HepG2 (cell line): ENCODE results near the gene ABHD4. TPM values are rescaled to one million over a fixed set of nuclear protein-coding genes. Genes with fewer than 3 reads are reported as not detected.

Source experiments
- ATAC-seq: fragments of 200-7000 bp; cut with Tn5 transposase; 3 replicates; pipeline ENCODE4 v1.9.1; 2020; ENCODE audit warnings: mild to moderate bottlenecking, moderate library complexity
- BruUV-seq: library from RNA; stranded (reverse); fragments of 400-500 nt; replicated peaks from 2 replicates; lab custom pipeline; 2021; lab: Mats Ljungman, UMichigan
- CTCF ChIA-PET: fragments of 300-600 bp; formaldehyde crosslinking; extraction: SDS; loops from one replicate; lab custom pipeline; 2021; ENCODE audit warnings: low total read pairs, inconsistent platforms, low intra/inter-chr PET ratio; lab: Yijun Ruan, JAX
- POLR2A ChIA-PET: fragments of 350-600 bp; sonication (Branson Sonifier 250); formaldehyde crosslinking; loops from one replicate; lab custom pipeline; 2020; ENCODE audit warnings: antibody characterized with exemption, inconsistent platforms; lab: Yijun Ruan, JAX
- DNase-seq: peaks from one replicate; pipeline ENCODE4 v3.0.0-alpha.2; 2015; ENCODE audit warnings: low spot score
- FAIRE-seq: peaks from 3 replicates; lab custom pipeline; 2011; peaks lifted over from hg19 to GRCh38; lab: Jason Lieb, UNC
- H2AFZ ChIP-seq: one replicate; pipeline ENCODE4 v1.6.1; 2011; ENCODE audit warnings: low read length, inconsistent platforms
- H3K27ac ChIP-seq: fragments of 300-600 bp; 3 replicates; pipeline ENCODE4 v1.8.0; 2011; ENCODE audit warnings: mixed run types, mild to moderate bottlenecking, mixed read lengths, low read length, inconsistent platforms; ENCODE audit not compliant: insufficient read depth; ENCODE audit errors: extremely low read length
- H3K27me3 ChIP-seq, 2 experiments: fragments of 200-600 bp in 1 of 2; 2 replicates in 1 of 2; 3 replicates in 1 of 2; pipeline versions ENCODE4 v1.6.0 to v1.8.0; 2011; ENCODE audit warnings: low read length in 2 of 2, mild to moderate bottlenecking in 2 of 2, moderate library complexity in 2 of 2, inconsistent platforms in 1 of 2; ENCODE audit not compliant: insufficient read depth in 2 of 2, control insufficient read depth in 1 of 2
- H3K36me3 ChIP-seq, 2 experiments: fragments of 200-600 bp in 1 of 2; replicated peaks in 1 of 2; 2 replicates in 1 of 2; 3 replicates in 1 of 2; pipeline versions ENCODE4 v1.5.1 to v1.8.0; 2011; ENCODE audit warnings: low read length in 2 of 2, inconsistent platforms in 1 of 2; ENCODE audit not compliant: insufficient read depth in 2 of 2, control insufficient read depth in 1 of 2
- H3K4me1 ChIP-seq: 2 replicates; pipeline ENCODE4 v1.5.1; 2012; ENCODE audit warnings: low read length, inconsistent platforms; ENCODE audit not compliant: insufficient read depth
- H3K4me2 ChIP-seq: 2 replicates; pipeline ENCODE4 v1.6.0; 2011; ENCODE audit warnings: low read depth, low read length, inconsistent platforms
- H3K4me3 ChIP-seq, 3 experiments: fragments of 200-600 bp in 1 of 3; sonication (generic), shearing (Covaris generic) in 1 of 3; replicated peaks in 1 of 3; 2 replicates each; pipeline ENCODE4 v1.5.1; 2011 to 2016; ENCODE audit warnings: low read length in 3 of 3, inconsistent platforms in 2 of 3, low read depth in 2 of 3, mild to moderate bottlenecking in 2 of 3, control low read depth in 1 of 3, mixed read lengths in 1 of 3; ENCODE audit not compliant: insufficient read depth in 1 of 3
- H3K79me2 ChIP-seq: one replicate; pipeline ENCODE4 v1.6.1; 2011; ENCODE audit warnings: low read length, inconsistent platforms; ENCODE audit not compliant: insufficient read depth
- H3K9ac ChIP-seq: 2 replicates; pipeline ENCODE4 v1.6.0; 2011; ENCODE audit warnings: mild to moderate bottlenecking, low read depth, low read length, inconsistent platforms; ENCODE audit not compliant: insufficient read depth
- H3K9me3 ChIP-seq: 2 replicates; pipeline ENCODE4 v1.5.1; 2012; ENCODE audit warnings: mild to moderate bottlenecking, low read length
- H4K20me1 ChIP-seq: 2 replicates; pipeline ENCODE4 v1.6.0; 2011; ENCODE audit warnings: inconsistent platforms, mild to moderate bottlenecking, low read length, moderate library complexity; ENCODE audit not compliant: insufficient read depth
- CENPT ChIP-seq: sonication (generic); formaldehyde crosslinking; IDR thresholded peaks from 2 replicates; pipeline ENCODE4 v1.8.0; 2022; ENCODE audit warnings: low read depth, mild to moderate bottlenecking, moderate library complexity, missing genetic modification reagents
- DPF2 ChIP-seq: sonication (generic); formaldehyde crosslinking; IDR thresholded peaks from 2 replicates; pipeline ENCODE4 v1.4.0; 2020; ENCODE audit warnings: mild to moderate bottlenecking, low read depth, missing genetic modification reagents, borderline replicate concordance
- NR2C2 ChIP-seq: sonication (generic); formaldehyde crosslinking; IDR thresholded peaks from 2 replicates; pipeline ENCODE4 v1.4.0; 2020; ENCODE audit warnings: missing genetic modification reagents, mild to moderate bottlenecking, moderate library complexity, borderline replicate concordance
- ZFP36L2 ChIP-seq: sonication (generic); formaldehyde crosslinking; IDR thresholded peaks from 2 replicates; pipeline ENCODE4 v1.4.0; 2020; ENCODE audit warnings: missing genetic modification reagents
- ZNF160 ChIP-seq: sonication (generic); formaldehyde crosslinking; IDR thresholded peaks from 2 replicates; pipeline ENCODE4 v1.8.0; 2022; ENCODE audit warnings: mild to moderate bottlenecking, inconsistent platforms, missing genetic modification reagents
- ZNF326 ChIP-seq: sonication (generic); formaldehyde crosslinking; IDR thresholded peaks from 2 replicates; pipeline ENCODE4 v1.4.0; 2020; ENCODE audit warnings: missing genetic modification reagents, borderline replicate concordance
- WGBS: methylation state at CpG from one replicate; pipeline ENCODE4 v1.1.6; 2017; ENCODE audit warnings: low lambda C conversion rate; 5-methylcytosine and 5-hydroxymethylcytosine counted together
- in situ Hi-C: cut with HindIII; loops from 2 replicates; pipeline ENCODE4 v1.10.0; 2017; ENCODE audit warnings: low pct_unique_long_range_greater_than_20kb; ENCODE audit not compliant: extremely low pct_ligation_motif_present
- intact Hi-C: fragments of 100-400 bp; cut with micrococcal nuclease; formaldehyde crosslinking; loops from one replicate; pipeline ENCODE4 v1.10.0; 2022; ENCODE audit not compliant: unreplicated experiment
- polyA plus RNA-seq, 8 experiments: library from polyadenylated mRNA; depleted of rRNA in 3 of 8; stranded (reverse) in 7 of 8; unstranded in 1 of 8; fragments of >200 nt; fragmentation: Illumina TruSeq in 4 of 8; extraction: Trizol in 4 of 8; gene quantifications; 2 replicates each; pipeline versions ENCODE4 v1.2.1 to v1.2.3, GENCODE V29; 2011 to 2016; ENCODE audit warnings: low read depth in 4 of 8, missing spikeins in 1 of 8, mixed read lengths in 1 of 8; ENCODE audit not compliant: insufficient read depth in 1 of 8
- total RNA-seq, 5 experiments: library from RNA; depleted of rRNA; stranded (reverse); fragments of >200 nt; fragmentation: Illumina TruSeq; extraction: Trizol; gene quantifications; 2 replicates each; pipeline ENCODE4 v1.2.3, GENCODE V29; 2016; ENCODE audit warnings: low read depth in 1 of 5
- TF ChIP-seq, protein P1 (sequence below): sonication (generic); formaldehyde crosslinking; IDR thresholded peaks from 2 replicates; pipeline ENCODE4 v1.5.0; 2020; ENCODE audit warnings: missing genetic modification reagents

The ABHD4 gene
- total and polyA plus RNA-seq, 2 of the 13 experiments (the other 11 are each of a cell fraction or from before 2014, with no cell fraction given) = 16.1 to 47.5 TPM

DNA sequence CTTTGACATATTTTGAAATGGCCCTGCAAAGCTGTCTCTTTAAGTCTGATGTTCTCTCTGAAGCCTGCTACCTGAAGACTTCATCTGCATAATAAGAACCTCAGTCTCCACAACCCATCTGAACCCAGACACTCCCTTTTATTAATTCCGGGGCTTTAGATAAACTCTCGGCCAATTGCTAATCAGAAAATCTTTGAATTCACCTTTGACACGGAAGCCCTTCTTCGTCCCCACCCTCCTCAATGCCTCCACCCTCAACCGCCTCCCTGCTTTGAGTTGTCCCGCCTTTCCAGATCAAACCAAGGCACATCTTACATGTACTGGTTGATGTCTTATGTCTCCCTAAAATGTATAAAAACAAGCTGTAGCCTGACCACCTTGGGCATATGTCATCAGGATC is 28.5 kb downstream of the ABHD4 start:
- Histone ChIP-seq H3K36me3 (no peaks in the 10 kb centered on the region), H3K9ac (no peak overlapping the region), H4K20me1 (no peaks in the 10 kb centered on the region), H3K9me3 (no peaks in the 10 kb centered on the region), H3K4me2 (no peak overlapping the region), H3K79me2 (no peaks in the 10 kb centered on the region), H3K27me3 (peaks cover 0 to 8% of the 10 kb centered on the region in 2 experiments; a peak in 1 of 5 replicates)
- DNase-seq (no peak), ATAC-seq (no peak)
- intact Hi-C loops = no loop called here
- ChIA-PET CTCF (no interaction called here), POLR2A (no interaction called here)
- no TSS peak for BruUV-seq
- TF ChIP-seq ZNF160 (CRISPR knock-in tag) = no peak
- TF ChIP-seq, protein P1, sequence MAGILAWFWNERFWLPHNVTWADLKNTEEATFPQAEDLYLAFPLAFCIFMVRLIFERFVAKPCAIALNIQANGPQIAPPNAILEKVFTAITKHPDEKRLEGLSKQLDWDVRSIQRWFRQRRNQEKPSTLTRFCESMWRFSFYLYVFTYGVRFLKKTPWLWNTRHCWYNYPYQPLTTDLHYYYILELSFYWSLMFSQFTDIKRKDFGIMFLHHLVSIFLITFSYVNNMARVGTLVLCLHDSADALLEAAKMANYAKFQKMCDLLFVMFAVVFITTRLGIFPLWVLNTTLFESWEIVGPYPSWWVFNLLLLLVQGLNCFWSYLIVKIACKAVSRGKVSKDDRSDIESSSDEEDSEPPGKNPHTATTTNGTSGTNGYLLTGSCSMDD (CRISPR knock-in tag) = no peak
- no peak for TF ChIP-seq CENPT (CRISPR knock-in tag)
- TF ChIP-seq NR2C2 (CRISPR knock-in tag) = 0 out of 2 replicates have a peak, but pooled peaks have one; percentile 19
- no peak for TF ChIP-seq DPF2 (CRISPR knock-in tag)
- TF ChIP-seq ZFP36L2 (CRISPR knock-in tag) = no peak
- no peak for TF ChIP-seq ZNF326
- TF ChIP-seq, all 625 proteins: peak for 1
- in situ Hi-C loops = no loop called here
- no peak overlapping the region for H3K27ac ChIP-seq
- H3K4me1 ChIP-seq = peaks cover 9% of the 10 kb centered on the region
- no peak for FAIRE-seq
- H3K4me3 ChIP-seq = no peak overlapping the region
- WGBS = 29% methylated on average over 6 of the region's 6 CpGs
- H2AFZ ChIP-seq = no peak overlapping the region
